ENCODE measurements around the gene CDC14C.
"Not testable (repeated sequence)": the region's sequence is repeated elsewhere in the genome, so short reads cannot be mapped to it uniquely, and the experiment has no call there.

CDC14C gene

DNA sequence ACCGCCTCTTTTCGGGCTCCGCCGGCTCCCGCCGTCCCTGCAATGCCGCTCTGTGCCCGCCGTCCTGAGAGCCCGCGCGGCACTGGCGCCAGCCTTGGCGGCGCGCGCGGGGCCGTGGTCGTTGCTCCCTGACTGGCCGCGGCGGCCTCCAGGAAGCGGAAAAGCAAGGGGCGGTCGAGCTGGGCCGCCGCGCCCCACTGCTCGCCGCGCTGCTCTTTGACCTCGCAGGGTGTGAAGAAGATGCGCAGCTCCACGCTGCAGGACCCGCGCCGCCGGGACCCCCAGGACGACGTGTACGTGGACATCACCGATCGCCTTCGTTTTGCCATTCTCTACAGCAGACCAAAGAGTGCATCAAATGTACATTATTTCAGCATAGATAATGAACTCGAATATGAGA lies at the start of gene CDC14C:
TSS of gene CDC14C (plus strand) at position 115 of the 400 bp plus-strand sequence. CDS start at position 241, 126 bp downstream.
- DNase-seq, result no peak

DNA sequence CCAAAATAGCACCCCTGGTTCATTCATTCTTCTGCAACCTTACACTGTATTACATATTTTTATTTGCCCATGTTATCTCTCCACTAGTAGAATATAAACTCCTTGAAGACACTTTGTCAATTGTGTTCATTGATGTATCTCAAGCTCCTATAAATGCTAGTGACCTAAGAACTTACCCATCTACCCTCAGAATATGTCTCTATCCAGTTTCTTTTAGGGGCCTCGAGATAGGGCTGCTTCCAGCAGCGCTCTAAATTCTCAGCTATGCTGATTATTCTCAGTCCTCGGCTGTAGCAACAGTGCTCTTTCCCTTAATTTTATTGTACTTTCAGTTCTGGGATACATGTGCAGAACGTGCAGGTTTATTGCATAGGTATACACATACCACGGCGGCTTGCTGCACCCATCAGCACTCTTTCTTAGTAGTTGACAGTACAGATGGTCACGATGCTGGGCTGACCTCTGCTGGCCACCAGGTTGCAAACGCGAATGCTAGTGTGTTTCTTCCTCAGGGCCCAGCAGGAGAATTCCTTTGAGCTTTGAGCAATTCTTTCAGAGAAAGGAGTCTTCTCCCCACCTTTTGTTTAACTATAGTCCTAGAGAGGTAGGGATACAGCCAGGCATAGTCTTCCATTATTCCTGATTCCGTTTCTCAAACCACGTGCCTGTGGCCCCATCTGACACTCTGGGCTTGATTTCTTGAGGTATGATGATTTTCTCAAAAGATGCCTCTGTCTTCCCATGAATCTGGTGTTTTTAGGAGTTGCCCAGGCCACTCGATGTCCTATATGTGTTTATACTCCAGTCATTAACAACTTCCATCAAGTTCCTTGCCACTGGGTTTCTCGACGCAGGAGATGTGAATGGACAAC lies 49.1 kb upstream of the CDC14C start:
- peak; percentile 61 for DNase-seq

DNA sequence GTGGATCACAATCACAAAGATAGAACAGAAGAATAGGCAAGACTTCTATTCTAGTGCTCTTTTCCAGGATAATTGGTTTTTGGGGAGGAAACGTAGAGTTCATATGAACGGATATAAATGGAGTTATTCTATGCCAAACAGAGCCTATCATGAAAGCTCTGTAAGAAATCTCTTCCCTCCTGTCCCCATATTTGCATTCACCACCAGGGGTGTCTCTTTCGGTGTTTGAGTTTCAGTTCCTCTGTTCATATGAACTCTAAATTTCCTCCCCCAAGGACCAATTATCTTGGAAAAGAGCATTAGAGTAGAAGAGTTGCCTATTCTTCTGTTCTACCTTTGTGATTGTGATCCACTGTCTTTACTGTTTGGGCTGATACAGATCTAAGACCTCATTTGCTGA lies 48.3 kb upstream of the CDC14C start:
- no peak for DNase-seq

DNA sequence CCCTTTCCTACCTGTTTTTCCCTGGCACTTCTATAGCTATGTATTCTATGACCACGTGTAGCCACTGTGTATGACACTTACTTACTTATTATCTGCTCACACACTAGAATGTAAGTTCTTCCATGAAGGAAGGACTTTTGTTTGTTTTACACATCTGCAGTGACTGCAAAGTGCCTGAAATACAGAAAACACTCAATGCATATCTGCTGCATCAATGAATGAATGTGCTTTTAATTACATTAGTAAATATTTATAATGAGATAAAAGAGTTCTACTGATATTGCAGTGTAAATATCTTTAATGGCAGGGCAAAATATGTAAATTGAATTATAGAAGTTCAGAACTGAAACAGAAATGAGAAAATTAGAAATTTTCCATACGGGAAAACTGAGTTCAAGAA lies 43.5 kb upstream of the CDC14C start:
- no peak for DNase-seq

DNA sequence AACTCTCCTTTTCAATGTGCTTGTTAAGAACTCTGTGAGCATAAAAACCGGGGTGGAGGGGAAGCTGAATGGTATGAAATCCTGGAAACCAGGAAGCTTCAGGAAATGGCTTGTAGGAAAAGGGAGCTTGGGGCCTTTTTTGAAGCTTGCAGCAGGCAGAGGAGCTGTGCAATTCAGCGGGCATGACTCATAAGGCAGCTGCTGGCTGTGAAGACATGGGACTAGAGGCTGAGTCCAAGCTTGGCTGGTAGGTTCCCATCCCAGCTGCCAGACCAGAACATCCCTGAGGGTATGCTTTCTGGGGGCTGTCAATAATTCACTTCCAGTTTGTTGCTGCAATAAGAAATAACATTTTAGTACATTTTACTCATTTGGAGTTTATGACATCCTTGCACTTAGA lies 36.8 kb upstream of the CDC14C start:
- DNase-seq, result no peak

DNA sequence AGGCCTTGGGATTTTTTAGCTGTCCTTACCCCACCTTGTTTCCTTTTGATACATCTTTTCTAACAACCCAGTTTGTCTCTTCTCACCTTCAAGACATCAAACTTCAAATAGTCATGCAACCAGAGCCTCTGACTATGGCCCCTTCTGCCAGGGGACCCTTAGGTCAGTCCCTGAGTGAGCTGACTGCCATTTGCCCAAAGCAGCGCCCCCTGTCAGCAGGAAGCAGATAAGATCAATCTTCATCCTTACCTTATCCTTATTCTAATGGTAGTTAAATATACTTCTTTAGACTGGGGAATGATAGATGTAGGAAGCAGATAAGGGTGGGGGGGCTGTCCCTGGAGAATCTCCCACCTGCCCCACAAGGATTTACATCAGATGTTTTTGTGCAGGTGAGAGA lies 29.8 kb upstream of the CDC14C start:
- DNase-seq, result no peak

DNA sequence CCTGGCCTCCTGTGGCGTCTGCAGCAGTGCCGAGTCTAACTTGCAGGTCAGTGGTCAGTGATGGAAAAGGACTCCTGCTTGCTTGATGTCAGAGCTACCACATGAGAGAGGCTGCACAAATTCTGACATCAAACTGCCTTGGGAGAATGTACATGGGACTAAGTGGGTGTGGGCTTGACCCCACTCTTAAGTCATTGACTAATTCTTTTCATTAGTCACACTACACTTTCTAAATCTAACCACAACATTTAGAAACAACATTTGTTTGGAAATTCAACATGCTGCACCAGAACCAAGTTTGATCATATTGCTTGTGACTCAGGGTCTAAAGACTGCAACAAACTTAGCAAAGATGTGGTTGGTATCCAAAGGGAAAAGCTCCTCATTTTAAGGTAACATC lies 24.4 kb upstream of the CDC14C start:
- no peak for DNase-seq

DNA sequence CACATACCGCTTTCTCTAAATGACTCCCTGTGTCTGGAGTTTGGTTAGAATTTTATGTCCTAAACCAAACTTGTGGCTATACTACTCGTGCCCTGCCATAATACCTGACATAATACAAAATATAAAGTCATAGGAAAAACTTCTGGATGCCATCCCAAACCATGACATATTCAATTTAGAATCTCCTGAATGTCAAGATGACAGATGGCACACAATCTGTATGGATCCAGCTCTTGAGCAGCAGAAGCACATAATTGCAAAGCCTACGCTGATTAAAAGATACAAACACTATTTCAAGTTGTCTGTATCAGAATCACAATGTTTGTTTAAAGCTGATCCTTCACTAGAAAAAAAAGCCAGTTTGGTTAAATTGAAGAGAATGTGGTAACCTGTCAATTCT lies 22.4 kb upstream of the CDC14C start:
- DNase-seq, result peak; percentile 28

DNA sequence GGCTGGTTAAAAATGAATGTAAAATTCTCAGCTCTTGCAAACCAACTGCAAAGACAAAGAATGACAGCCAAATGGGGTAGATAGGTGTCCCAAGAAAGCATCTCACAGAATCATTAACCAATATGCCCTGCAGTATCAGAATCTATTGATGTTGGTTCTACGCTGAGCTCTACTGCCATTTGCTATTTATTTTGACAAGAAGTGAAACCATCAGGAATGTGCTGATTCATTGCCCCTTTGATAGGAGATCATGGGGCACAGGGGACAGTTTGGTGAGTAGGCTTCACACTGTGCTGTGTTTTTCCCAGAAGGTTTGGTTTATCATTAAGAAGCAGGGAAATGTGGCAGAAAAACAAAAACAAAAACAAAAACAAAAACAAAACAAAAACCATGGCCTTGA lies 19.4 kb upstream of the CDC14C start:
- DNase-seq, result no peak

DNA sequence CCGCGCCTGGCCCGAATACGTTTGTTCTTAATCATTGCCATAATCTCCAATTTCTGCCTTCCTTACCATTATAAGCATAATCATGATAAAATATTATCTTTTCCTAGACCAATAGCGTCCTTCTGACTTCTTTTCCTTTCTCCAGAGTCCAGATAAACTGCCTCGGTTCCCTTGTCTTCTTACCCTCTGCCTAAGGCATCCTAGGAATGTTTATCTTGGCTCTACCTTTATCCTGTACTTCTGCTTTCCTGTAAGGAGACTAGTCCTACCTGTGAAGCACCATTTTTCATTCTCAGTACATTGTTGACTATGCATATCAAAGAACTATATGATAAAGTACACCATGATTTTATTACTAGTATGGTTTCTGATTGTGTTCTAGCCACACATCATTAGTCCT lies 18.7 kb upstream of the CDC14C start:
- not testable (repeated sequence) for DNase-seq

DNA sequence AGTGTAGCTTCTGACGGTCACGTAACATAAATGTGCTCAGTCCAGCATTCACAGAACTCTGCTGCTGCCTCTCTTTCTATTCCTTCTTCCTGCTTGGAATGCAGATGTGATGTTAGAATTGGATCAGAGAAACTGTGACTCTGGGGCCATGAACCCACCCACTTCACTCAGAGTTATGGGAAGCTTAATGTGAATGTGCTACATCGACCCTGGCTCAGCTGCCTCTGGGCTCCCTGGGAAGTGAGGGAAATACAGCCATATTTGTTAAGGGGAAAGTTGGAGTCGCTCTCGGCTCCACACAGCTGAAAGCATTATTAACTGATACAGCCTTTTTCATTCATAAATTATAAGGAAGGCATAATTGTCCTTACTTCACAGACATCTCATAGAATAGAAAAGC lies 14.5 kb upstream of the CDC14C start:
- not testable (repeated sequence) for DNase-seq

DNA sequence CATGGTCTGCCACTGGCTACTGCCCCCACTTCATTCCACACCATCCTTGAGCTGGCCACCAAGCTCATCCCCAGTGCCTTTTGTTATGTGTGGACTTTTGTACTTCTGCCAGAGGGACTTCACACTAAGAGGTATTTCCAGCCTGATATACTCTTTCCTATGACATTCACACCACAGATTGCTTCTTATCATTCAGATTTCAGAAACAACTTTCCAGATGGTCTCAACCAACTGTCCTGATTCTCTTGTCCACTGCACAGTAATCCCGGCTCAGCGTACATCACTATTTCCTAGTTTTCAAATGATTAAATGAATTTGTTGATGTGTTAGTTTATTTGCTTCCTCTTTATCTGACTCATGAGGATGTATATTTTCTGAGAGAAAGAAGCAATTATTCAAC lies 7.1 kb downstream of the CDC14C start:
- DNase-seq, result no peak

DNA sequence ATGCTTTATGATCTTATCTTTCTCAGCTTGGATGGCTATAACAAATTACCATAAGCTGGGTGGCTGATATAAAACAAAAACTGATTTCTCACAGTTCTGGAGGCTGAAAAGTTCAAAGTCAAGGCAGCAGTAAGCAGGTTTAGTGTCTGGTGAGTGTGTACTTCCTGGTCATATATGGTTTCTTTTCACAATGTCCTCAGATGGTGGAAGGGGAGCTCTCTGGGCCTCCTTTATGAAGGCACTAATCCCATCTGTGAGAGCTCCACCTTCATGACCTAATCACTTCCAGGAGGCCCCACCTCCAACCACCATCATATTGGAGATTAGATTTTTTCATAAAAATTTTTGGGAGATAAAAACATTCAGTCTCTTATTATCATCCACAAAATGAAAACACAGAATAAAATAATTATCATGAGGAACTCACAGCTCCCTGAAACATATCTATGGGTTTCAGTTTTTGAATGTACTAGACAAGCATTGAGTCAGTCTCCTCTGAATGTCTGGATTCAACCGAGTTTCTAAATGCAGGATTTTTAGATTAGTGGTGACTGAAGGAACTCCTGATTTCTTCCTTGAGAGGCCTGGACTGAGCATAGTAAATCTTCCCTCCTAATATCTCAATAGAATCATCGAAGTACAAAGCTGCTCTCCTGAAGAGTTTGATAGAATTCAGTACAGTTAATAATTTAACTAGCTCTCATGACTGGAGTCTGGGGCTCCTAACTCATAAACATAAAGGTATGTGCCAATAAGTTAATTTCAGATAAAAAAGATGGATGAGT lies 8.0 kb downstream of the CDC14C start:
- no peak for DNase-seq

DNA sequence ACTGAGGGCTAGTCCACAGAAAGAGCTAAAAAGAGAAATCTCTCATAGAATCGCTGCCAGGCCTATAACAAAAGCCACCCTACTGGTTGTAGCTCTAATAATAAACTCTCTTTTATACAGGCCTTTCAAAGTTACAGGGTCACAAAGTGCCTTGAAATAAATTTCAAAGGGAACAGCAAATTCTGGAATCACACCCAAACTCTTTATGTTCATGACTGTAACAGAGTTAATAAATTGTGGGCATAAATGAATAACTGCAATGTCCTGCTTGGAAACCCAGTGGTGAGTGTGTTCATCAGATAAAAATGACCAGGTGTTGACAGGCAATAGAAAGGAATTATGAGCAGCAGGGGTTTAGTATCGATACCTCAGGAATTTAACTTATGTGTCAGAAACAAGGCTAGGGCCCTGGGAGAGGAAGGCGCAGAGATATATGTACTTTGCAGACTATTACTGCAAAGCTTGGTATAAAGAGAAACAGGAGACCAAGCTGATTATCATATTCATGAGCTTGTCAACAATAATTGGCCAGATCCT lies 9.3 kb downstream of the CDC14C start:
- no peak for DNase-seq

DNA sequence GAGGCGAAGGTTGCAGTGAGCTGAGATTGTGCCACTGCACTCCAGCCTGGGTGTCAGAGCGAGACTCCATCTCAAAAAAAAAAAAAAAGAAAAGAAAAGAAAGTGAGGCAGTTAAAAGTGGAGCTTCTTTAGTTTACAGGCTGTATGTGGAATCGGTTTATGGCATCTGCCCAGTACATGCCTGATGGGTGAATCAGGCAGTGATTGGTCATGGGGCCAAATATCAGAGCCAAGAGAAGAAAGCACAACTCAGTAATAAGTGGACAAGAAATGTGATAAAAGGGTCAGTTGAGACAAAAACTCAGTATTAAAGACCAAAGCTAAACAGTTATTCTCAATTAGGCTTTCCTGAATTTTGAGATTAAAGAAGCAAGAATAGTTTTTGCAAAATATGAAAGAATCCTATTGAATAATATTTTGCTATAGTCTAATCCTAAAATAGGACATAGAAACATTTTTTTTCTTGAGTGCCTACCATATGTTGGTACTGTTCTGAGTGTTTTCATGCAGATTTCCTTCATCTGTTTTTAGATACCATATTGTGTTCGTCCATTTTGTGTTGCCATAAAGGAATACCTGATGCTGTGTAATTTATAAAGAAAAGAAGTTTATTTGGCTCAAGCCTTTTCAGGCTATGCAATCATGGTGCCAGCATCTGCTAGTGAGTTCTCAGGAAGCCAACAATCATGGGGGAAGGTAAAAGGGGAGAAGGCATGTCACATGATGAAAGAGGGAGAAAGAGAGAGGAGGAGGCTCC lies 14.4 kb downstream of the CDC14C start:
- DNase-seq, result no peak

DNA sequence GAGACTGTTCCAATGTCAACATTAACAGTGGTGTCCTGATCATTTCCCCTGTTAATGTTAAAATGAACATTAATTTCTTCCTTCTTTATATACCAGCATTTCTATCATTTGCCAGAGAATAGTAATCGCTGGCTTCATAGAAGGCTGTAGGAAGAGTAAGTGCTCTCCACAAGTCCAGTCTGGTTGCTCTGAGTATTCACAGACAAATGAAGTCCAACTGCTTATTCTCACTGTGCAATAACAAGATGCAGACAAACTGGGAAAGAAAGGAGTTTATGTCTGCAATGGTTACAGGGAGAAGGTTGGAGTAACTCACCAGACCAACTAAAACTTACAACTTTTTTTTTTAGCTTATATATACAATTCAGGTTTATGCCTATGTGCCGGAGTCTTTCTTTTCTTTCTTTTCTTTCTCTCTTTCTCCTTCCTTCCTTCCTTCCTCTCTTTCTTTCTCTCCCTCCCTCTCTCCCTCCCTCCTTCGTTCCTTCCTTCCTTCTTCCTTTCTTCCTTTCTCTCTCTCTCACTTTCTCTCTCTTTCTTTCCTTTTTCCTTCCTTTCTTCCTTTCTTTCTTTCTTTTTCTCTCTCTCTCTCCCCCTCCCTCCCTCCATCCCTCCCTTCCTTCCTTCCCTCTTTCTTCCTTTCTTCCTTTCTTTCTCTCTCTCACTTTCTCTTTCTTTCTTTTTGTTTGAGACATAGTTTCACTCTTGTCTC lies 19.1 kb downstream of the CDC14C start:
- no peak for DNase-seq

DNA sequence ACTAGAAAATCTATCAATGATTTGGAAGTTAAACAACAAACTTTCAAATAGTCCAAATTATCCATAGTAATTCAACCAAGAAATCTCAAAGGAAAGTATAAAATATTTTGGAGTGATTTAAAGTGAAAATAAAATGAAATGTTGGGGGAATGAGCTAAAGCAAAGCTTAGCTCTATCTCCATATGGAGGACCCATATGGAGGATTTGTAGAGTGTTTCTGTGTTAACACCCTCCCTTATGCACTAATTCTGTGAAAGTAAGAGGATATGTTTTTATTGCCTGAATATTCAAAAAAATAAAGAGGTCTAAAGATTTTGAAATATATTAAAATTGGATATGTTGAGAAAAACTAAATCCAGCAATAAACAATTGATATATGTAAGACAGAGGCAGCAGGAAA lies 31.6 kb downstream of the CDC14C start:
- DNase-seq, result no peak

DNA sequence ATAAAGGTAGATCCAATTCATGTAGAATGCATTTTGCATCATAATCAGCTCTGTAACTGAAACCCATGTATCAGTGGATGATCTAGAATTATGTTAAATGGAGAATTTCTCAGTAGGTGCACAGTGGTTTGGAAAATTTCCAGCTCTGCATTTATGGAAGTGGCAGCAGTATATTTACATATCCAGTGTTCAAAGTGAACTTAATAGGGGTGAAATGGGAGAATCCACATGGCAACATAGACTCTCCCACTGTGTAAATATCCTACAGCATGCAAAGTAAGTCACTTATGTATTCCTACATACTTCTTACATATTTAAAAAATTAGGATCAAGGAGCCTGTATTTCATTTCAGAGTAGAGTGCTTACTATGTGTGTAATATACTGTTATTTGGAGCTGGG lies 35.3 kb downstream of the CDC14C start:
- peak; percentile 43 for DNase-seq

DNA sequence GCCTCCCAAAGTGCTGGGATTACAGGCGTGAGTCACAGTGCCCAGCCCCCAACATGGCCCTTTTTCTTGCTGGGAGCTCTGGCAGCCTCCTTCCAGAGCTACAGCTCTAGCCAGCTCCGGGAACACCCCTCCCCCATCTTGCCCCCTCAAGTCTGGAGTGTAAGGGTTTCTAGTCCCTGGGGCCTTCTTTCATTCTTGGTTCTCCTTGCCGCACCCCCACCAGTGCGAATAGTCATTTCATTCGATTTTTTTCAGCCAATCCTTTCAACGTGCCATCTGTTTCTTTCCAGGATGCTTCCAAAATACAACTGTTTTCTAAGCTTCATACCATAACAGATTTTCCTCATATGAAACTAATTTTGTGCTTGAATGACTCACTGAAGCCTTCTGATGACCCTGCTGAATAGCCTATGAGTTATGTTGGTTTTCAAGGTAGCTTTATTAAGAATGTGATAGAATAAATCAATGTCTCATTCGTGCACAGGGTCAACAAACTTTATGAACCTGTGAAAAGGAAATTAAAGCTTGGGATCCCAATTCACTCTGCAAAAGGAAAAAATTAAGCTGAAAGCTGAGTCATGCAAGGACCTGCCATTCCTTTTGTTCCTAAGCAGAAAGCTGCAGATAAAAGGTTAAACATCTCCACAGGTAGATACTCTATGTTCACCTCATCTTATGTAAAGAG lies 38.6 kb downstream of the CDC14C start:
- DNase-seq, result no peak

DNA sequence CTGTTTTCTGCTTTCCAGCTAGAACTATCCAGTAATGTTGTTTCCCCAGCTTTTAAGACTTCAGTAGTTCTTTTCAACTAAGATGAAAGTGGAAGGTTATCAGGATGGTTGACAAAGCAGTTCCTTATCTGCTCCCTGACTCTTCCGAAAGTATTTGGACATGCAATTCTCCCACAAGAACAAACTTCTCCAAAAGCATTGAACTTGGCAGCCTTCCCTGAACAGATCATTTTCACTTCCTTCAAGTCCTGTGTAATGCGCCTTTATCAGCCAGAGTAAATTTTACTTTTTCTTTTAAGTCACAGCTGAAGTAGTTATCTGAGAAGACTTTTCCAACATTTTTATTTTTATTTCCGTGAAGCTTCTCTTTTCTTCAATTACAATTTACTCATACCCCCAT lies 39.7 kb downstream of the CDC14C start:
- DNase-seq, result no peak

DNA sequence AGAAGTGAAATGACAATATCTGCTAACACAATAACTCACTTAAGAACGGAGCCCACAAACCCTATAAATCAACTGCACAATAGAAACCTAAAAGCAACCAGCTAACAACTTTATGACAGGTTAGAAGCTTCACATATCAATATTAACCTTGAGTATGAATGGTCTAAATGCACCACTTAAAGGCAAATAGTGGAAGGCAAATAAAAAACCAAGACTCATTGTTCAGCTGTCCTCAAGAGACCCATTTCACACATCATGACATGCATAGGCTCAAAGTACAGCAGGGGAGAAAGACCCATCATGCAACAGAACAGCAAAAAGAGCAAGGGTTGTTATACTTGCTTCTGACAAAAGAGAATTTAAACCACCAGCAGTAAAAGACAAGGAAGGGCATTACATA lies 46.8 kb downstream of the CDC14C start:
- DNase-seq, result no peak

DNA sequence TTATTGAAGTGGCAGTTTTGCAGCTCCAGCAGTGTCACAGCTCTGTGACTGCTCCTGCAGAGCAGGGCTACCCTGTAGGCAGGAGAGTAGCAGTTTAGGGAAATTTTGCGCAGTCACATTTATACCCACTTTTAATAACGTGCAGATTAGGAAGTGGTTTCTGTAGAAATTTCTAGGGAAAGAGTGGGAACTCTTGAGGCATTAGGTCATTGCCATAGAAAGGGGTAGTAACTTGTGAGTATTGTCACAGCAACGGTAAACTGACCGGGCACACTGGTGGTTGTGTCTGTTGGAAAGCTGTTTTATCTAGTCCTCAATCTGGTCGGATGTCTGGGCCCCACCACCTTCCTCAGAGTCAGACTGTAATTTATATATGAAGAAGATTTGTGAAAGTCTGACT lies 51.9 kb downstream of the CDC14C start:
- no peak for DNase-seq

All from NCI-H1105 treated with DMSO at 0.1 percent for 48 hours (cell line).